ENCODE results near the gene CWC25. TPM values are rescaled to one million over a fixed set of nuclear protein-coding genes. Genes with fewer than 3 reads are reported as not detected.
"Not testable (repeated sequence)": the region's sequence is repeated elsewhere in the genome, so short reads cannot be mapped to it uniquely, and the experiment has no call there.

CWC25 gene
- total RNA-seq, 1 experiment from 2014 or later: 8.1 TPM

- DNase-seq (ENCODE audit: low spot score): peak; percentile 96
These were observed 28.4 kb upstream of the CWC25 start, which contains the start of gene RPL23 for GRCh38 chr17:38853292-38854219. RPL23 (minus strand) TSS chr17:38853721; CDS start chr17:38853710, 11 bp downstream.

GRCh38 chr17:38852771-38853291 lies 27.7 kb upstream of the CWC25 start:
- DNase-seq (ENCODE audit: low spot score): no peak

GRCh38 chr17:38851434-38851833 lies 26.3 kb upstream of the CWC25 start:
- no peak for DNase-seq (ENCODE audit: low spot score)

GRCh38 chr17:38850374-38850773 lies 25.3 kb upstream of the CWC25 start:
- no peak for DNase-seq (ENCODE audit: low spot score)

DNA sequence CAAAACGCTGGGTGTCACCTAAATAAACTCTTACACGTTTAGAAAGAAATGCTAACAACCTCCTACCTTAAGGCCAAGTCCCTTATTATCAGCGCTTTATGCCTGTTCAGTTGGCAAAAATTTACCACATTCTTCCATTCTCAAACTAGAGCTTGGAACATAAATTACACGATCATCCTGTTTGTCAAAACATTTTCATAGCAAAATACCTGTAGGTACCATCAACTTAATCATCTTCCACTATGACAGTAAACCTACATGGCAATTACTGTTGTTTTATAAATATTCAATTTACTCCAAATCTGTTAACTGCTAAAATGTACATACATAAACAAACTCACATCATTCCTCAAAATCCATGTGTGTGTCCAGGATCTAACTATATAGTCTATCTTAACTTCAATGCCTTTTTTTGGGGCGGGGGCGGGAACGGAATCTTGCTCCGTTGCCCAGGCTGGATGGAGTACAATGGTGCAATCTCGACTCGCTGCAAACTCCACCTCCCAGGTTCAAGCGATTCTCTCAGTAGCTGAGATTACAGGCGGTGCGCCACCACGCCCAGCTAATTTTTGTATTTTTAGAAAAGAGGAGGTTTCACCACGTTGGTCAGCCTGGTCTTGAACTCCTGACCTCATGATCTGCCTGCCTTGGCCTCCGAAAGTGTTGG lies 24.0 kb upstream of the CWC25 start:
- DNase-seq (ENCODE audit: low spot score): no peak

DNA sequence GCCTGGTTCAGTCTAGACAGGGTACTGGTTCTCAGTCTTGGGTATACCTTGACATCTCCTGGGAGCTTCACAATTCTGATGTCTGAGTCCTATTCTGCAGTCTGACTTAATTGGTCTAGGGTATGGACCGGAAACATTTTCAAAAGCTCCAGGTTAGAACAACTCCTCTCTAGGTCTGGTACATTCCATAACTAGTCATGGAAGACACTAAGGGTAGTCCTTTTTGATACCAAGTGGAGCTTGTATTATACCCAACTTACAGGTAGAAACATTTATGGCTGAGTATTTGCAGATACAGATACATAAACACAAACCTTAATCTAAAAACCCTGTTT lies 23.4 kb upstream of the CWC25 start:
- no peak for DNase-seq (ENCODE audit: low spot score)

DNA sequence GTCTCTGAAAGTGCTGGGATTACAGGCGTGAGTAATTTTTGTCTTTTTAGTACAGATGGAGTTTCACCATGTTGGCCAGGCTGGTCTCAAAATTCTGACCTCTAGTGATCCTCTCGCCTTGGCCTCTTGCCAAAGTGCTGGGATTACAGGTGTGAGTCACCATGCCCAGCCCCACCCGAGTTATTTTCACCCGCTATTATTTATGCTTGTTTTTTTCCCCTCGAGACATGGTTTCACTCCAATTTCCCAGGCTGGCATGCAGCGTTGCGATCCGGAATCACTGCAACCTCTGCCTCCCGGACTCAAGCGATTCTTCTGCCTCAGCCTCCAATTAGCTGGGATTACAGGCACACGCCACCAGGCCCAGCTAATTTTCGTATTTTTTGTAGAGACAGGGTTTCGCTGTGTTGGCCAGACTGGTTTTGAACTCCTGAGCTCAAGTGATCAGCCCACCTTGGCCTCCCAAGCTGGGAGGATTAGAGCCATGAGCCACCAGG lies 19.2 kb upstream of the CWC25 start:
- DNase-seq (ENCODE audit: low spot score): no peak

GRCh38 chr17:38825762-38826247 lies 684 bp upstream of the CWC25 start:
- no peak for DNase-seq (ENCODE audit: low spot score)

DNA sequence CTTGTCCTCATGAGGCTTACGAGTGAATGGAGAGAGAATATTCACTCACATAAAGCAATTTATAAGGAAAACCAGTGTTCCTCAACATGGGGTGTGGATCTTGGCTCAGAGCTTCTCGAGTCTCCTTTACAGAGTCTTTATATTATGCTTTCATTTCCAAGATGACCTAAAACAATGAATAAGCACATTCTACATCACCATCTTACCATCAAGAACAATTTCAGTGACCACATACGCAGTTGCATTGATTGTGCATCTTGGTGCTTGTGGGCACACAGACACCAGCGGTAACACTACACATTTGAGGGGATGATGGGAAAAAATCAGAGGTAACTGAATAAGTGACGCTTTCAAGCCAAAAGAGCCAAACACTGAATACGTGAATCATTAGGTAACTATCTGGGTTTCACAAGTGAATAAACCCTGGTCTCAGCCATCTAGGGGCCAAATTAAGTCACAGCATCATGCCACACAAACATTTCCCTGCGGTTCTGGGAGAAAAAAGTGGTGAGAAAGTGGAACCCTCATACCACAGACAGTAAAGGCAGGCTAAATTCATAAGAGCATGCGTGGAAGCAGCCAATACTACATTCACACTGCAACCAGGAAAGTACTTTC lies 9.4 kb downstream of the CWC25 start:
- DNase-seq (ENCODE audit: low spot score): peak; percentile 36

- DNase-seq (ENCODE audit: low spot score): no peak
These were observed 15.3 kb downstream of the CWC25 start for GRCh38 chr17:38809828-38810227.

DNA sequence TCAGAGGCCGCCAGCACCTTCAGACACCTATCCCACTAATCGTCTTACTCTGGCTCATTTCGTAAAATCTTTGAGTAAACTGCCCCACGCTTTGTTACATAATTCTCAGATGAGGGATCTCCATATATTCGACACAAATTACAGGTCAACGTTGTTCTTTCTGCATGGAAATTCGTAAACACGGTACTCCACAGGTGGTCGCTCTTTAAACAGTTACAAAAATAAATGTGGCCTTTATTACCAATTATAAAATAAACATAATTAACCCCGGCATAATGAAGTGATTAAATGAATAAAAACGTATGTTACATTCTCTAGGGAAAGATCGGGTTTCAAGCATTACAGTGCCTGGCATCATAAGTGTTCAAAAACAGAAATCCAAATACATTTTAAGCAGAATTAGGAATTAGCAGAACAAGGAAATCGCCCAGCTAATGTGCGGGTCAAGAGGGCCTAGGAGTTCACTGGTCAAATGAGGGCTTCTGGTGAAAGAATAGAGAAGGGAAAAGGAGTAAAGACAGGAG lies 24.8 kb downstream of the CWC25 start:
- no peak for DNase-seq (ENCODE audit: low spot score)

- DNase-seq (ENCODE audit: low spot score): peak; percentile 97
These were observed 25.5 kb downstream of the CWC25 start, which contains the start of gene PIP4K2B for GRCh38 chr17:38799501-38800236. PIP4K2B (minus strand) TSS chr17:38799556; CDS start chr17:38799424, 132 bp downstream.

GRCh38 chr17:38798614-38799500 lies 26.3 kb downstream of the CWC25 start:
- peak; percentile 30 for DNase-seq (ENCODE audit: low spot score)

DNA sequence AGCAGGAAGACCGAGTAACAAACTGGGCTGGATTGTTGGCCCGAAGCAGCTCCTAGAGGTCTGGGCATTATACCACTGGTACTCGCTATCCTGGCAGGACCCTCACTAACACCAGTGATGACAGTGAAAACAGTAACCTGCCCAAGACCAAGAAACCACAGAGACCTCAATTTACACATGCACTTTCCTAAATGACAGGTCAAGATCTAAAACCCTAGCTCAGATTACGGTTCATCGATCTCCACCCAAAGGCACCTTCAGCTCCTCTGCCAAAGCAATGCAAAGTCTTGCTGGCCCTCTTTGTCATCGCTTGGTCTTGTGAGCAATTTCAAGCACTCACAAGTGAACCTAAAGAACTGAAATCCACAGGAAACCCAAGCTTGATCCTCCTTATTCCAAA lies 27.3 kb downstream of the CWC25 start:
- DNase-seq (ENCODE audit: low spot score): no peak

GRCh38 chr17:38797158-38797490 lies 28.0 kb downstream of the CWC25 start:
- no peak for DNase-seq (ENCODE audit: low spot score)

- DNase-seq (ENCODE audit: low spot score): no peak
These were observed 28.5 kb downstream of the CWC25 start for GRCh38 chr17:38796451-38797157.

DNA sequence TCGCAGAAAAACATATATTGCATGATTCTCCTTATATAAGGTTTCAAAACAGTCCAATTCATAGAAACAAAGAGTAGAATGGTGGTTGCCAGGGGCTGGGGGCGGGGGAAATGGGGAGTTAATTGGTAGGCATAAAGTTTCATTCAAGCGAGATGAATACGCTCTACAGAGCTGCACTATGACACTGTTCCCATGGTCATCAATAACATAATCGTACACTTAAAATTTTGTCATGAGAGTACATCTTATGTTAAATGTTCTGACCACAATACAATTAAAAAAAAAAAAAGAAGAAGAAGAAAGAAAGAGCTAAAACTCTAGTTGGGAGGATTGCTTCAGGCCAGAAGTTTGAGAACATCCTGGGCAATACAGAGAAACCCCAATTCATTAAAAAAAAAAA lies 30.9 kb downstream of the CWC25 start:
- no peak for DNase-seq (ENCODE audit: low spot score)

DNA sequence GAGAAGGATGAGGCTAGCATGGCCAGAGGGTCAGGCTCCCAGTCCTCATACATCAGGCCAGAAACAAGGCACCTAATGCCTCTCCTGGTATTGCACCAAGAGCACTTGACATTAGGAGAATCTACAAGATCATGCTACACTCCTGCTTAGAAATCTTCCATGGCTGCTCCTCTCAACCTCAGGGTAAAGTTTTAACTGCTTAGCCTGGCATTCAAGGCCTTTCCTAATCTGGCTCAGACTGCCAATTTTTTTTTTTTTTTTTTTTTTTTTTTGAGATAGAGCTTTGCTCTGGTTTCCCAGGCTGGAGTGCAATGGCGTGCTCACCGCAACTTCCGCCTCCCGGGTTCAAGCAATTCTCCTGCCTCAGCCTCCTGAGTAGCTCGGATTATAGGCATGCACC lies 34.0 kb downstream of the CWC25 start:
- no peak for DNase-seq (ENCODE audit: low spot score)

DNA sequence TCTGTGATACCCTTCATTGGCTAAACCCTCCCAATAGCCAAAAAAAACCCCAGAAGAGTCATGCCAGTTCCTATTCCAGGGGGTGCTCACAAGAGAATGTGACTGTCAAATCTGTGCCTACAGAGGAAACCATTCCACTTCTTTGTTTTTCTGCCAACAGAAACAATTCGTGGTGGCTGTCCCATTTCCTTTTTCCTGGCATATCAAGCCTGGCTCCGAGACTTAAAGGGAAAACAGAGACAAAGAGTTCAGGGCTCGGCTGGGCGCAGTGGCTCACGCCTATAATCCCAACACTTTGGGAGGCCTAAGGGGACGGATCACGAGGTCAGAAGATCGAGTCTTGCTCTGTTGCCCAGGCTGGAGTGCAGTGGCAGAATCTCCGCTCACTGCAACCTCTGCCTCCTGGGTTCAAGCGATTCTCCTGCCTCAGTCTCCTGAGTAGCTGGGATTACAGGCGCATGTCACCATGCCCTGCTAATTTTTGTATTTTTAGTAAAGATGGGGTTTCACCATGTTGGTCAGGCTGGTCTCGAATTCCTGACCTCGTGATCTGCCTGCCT lies 34.9 kb downstream of the CWC25 start:
- DNase-seq (ENCODE audit: low spot score): not testable (repeated sequence)
